GM18907 (cell line): Measurements from ENCODE around the gene FAM210B.
A peak's percentile ranks its signal among the peaks of the same experiment; 100 is the strongest.
"Not testable (repeated sequence)": the region's sequence is repeated elsewhere in the genome, so short reads cannot be mapped to it uniquely, and the experiment has no call there.

Experiments used
- ATAC-seq: cut with Tn5 transposase; IDR thresholded peaks from one replicate; pipeline ENCODE4 v1.9.1; 2021; ENCODE audit warnings: mild to moderate bottlenecking, moderate library complexity; ENCODE audit not compliant: unreplicated experiment

Gene FAM210B

GRCh38 chr20:56358600-56359211, at the start of gene FAM210B:
Gene FAM210B, plus strand, starts transcription at chr20:56358974. Its CDS starts 32 bp downstream, at chr20:56359006.
- peak; percentile 95 for ATAC-seq

DNA sequence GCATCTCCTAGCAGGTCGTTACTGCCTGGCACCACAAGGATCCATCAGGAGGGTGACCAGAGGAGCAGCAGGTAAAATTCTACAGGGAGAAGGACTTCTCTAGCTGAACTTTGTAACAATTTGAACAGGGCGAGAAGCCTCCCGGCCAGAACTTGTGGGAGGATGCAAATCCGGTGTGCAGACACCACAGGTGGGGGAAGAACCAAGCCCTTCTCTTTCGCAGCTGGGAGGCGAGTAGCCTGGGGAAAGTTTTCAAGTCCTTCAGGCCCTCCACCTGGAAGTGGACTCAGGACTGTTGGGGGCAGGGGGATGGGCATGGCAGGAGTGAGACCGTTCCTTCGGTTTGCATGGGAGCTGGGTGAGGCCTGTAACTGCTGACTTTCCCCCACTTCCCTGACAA, 42.7 kb upstream of the FAM210B start:
- no peak for ATAC-seq

DNA sequence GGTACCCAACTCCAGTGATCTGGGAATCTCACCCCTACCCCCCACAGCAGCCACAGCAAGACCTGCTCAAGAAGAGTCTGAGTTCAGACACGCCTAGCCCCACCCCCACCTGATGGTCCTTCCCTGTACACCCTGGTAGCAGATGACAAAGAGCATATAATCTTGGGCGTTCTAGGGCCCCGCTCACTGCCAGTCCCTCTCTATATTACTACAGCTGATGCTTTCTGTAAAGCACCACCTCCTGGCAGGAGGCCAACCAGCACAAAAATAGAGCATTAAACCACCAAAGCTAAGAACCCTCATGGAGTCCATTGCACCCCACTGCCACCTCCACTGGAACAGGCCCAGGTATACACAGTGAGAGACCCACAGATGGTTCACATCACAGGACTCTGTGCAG, 42.3 kb upstream of the FAM210B start:
- no peak for ATAC-seq

DNA sequence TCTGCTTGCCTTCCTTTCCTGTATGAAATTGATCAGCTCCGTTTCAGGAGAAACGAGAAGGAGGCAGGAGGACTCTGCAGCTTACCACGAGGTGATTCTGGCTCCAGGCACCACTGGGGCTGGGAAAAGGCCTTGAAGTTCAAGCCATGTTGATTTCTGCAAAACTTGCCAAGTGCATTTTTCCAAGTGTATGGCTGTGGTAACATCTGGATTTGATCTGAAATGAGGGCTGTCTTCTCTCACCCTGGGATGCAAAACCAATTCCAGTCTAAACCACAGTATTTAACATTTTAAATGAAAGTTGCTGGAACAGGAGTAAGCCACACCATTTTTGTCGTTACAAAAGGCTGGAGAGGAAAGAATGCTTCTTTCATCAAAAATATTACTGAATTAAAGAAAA, 36.1 kb upstream of the FAM210B start:
- ATAC-seq: no peak

- no peak for ATAC-seq
Measured at GRCh38 chr20:56323206-56323605, 35.6 kb upstream of the FAM210B start.

GRCh38 chr20:56323656-56324055, 35.1 kb upstream of the FAM210B start:
- ATAC-seq: no peak

DNA sequence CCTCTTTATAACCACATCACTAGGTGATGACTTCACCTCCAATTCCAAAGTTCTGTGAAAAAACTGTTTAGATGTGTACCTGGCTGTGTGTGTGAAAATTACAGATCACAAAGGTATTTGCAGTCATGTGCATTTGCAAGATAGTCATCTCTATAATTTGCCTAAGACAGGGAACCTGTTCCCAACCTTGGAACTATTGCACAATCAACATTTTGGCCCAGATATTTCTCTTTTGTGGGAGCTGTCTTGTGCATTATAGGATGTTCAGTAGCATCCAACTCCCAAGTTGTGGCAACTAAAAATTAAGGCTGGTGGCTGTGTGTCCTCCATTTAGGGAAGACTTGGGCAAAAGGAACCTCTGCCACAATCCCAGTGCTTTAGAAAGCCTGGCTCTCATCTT, 34.0 kb upstream of the FAM210B start:
- ATAC-seq: no peak

GRCh38 chr20:56328861-56329260, 29.9 kb upstream of the FAM210B start:
- no peak for ATAC-seq

GRCh38 chr20:56336709-56337108, 22.1 kb upstream of the FAM210B start:
- ATAC-seq: not testable (repeated sequence)

DNA sequence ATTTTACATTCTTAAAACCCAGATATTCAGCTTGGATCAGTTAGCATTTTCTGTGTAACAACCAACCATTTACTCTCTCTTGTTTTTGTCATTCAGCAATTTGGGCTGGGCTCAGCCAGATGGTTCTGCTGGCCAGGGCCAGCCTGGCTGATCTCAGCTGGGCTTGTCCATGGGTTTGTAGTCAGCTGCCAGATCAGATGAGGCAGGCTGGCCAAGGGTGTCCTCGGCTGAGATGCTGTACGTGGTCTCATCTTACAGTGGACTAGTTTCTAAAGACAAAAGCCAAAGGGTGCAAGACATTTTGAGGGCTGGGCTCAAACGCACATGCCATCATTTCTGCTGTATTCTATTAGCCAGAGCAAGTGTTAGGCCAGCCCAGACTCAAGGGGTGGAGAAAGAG, 16.0 kb upstream of the FAM210B start:
- ATAC-seq: no peak

- peak; percentile 71 for ATAC-seq
Measured at GRCh38 chr20:56343861-56344381, 14.9 kb upstream of the FAM210B start.

DNA sequence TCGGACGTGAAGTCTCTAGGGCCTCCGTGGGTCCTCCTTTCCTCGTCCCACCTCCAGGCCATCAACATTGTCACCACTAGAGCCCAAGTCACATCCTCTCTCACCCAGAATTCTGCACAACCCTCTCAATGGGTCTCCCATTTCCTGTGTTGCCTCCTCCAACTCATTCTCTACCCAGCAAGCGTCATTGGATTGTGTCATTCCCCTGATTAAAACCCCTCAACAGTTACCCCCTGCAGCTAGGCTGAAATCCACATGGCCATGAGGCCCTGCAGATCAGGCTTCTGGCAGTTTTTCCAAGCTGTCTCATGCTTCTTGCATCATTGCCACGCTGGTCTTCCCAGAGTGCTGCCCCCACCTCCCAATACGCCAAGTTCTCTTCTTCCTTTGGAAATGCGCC, 12.9 kb upstream of the FAM210B start:
- no peak for ATAC-seq

DNA sequence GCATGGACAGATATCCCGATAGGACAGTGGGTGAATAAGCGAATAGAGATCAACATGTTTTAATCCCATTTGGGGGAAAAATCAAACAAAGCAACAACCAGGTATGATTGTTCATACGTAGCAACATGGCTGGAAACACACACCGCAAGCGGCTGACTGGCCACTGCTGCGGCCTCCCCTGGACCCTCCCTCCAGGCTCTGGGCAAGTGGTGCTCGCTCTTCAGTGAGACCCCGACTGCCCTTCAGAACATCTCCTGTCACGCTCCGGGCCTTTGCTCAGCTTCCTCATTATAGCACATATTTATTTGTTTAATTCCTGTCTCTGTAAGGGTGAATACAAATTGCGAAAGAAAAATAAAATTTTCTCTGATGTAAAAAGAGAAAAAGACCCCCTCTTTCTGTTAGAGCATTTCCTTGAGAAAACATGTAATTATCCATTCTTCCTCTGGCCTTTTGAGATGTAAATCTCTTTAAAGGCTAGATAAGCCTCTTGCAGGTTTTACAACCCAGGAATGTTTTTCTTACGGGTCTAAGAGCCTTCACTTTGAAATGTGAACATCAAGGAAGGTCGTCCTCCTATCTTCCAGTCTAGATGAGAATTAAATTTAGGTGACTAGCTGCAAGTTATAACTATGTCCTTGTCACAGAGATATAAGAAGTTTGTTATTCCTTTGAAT, 11.0 kb upstream of the FAM210B start:
- no peak for ATAC-seq

DNA sequence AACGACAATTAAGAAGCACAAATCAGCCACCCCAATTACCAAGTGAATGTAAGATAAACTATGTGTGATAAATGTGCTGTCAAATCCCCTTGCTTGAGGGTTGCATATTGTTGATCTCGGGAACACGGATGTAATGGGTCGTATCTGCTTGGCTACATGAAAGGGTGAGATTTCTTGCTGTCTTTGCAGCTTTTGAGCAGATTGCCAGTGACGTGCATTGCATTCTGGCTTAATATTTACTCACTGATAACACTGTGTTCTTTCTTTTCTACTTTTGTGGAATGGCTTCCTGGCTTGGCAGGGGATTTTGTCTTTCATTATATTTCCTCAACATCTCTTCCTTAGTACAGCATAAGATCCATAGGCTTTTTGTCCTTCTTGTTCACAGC, 10.5 kb upstream of the FAM210B start:
- no peak for ATAC-seq

- ATAC-seq: no peak
Measured at GRCh38 chr20:56348746-56349145, 10.0 kb upstream of the FAM210B start.

DNA sequence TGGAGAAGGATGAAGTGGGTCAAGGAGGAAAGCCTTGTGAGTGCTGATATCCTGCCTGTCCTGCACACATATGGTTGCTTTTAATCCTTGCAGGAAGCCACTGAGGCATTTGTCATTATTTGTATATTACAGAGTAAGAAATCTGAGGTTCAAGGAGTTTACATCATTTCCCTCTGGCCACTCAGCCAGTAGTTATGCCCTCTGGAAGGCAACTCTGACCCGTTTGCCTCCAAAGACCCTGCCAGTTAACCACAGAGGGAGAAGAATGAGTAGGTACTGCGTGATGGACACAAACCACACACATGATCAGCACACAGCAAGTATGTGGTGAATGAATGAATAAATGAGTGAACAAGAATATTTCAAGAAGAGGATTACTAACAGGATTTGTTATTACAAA, 7.9 kb upstream of the FAM210B start:
- ATAC-seq: no peak

DNA sequence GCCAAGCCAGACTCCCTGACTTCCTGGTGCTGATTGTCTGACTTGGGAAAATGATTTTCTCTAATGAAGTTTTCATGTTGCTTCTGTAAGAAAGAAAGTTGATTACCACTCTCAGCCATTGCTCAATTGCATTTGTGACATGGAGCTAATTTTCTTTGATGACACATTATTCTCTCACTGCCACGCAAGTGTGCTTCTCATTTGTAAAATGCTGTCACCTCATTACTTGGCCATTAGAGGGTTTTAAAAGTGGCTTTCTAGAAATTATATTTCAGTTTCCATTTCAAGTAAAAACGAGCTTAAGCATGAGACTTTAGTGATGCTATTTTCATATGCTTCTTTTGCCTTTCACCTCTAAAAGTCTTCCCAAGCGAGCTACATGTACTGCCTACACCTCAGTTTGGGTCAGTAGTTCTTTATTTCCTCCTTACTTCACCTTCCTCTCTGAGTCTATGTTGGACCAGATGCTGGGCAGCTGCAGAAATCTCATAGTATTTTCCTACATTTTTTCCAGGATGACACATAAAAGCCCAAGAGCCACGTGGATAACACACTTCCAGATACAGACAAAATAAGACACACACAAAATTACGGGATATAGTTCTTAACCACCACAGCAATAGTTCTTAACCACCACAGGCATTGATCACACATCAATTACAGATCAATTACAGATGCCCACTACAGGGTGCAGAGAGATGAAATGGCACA, 6.3 kb upstream of the FAM210B start:
- ATAC-seq: no peak

GRCh38 chr20:56353356-56353755, 5.4 kb upstream of the FAM210B start:
- no peak for ATAC-seq

DNA sequence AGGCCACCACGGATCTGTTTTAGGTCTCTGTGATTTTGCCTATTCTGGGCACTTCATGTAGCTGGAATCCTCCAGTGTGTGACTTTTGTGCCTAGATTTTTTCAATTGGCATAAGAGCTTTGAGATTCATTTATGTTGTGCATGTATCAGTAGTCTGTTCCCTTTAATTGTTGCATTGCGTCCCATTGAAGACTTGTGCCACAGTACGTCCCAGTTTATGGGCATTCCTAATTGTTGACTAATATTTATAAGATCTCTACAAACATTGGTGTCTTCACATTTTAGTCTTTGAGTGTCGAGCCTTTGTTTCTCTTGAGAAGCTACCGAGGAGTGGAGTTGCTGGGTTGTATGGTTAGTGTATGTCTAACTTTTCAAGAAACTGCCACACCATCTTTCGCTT, 704 bp upstream of the FAM210B start:
- no peak for ATAC-seq

- ATAC-seq: peak; percentile 40
Measured at GRCh38 chr20:56359212-56360132, 698 bp downstream of the FAM210B start.
